ENCODE results near the gene COA8. TPM values are rescaled to one million over a fixed set of nuclear protein-coding genes. Genes with fewer than 3 reads are reported as not detected.
A peak's percentile ranks its signal among the peaks of the same experiment; 100 is the strongest.

The COA8 gene
- total RNA-seq, 8 experiments from 2014 or later, result 38.8 to 69.5 (median 56.7) TPM

DNA sequence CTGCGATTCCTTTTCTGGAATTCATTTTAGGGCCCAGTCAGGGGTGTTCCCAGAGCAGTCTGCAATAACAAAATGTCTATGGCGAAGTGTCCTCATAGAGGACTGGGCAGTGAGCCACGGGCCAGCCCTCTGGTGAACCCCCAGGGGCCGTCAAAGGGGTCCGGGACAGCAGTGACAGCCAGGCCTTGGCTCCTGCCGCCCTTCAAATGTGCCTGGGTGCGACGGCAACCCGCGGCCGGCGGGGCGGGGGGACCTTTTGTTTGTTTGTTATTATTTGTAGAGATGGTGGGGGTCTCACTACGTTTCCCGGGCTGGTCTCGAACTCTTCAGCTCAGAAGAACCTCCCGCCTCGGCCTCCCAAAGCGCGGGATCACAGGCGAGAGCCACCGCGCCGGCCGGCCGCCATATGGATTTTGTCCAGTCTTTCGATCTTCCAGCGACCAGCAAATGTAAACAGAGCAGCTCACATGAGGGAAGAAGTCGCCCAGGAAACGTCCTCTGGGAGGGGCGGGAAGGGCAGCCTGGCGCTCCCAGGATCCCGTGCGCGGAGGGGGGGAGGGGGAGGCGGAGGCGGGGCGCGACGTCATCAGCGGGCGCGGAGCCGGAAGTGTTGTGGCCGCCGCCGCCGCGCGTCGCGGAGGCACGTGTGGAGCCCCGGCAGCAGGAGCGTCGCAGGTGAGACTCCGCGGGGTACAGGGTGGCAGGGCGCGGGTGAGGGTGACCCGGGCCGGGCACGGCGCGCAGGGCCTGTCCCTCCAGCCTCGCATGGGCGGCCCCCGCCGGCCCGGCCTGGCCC is 34.0 kb upstream of the COA8 start, which contains the start of gene TRMT61A:
Gene TRMT61A (plus strand): TSS at position 610 of the 796 bp plus-strand sequence. CDS start 783 bp downstream, outside the sequence.
- Histone ChIP-seq H3K4me3 (peak within 1 kb of the TSS; percentile 71 to 98 (median 91)), H3K27ac (peak within 1 kb of the TSS; percentile 88 to 91), H3K4me1 (replicated peaks in 1 of 2) (peaks cover 20 to 31% of the 10 kb centered on the region in 2 donors)
- peak; percentile 74 to 91 (median 80) for ATAC-seq (replicated peaks in 6 of 8)
- 0 to 17% (median 3%) methylated on average over 1 to 7 of the region's 70 CpGs; no CpG with 5 or more reads in 6 of the 10 experiments for WGBS, 10 experiments
- in situ Hi-C loops (cut with MboI; ENCODE audit: low pct_unique_long_range_greater_than_20kb in 2 of 9, low sequenced_read_pairs in 9 of 9, unreplicated experiment in 9 of 9), result no loop called here

DNA sequence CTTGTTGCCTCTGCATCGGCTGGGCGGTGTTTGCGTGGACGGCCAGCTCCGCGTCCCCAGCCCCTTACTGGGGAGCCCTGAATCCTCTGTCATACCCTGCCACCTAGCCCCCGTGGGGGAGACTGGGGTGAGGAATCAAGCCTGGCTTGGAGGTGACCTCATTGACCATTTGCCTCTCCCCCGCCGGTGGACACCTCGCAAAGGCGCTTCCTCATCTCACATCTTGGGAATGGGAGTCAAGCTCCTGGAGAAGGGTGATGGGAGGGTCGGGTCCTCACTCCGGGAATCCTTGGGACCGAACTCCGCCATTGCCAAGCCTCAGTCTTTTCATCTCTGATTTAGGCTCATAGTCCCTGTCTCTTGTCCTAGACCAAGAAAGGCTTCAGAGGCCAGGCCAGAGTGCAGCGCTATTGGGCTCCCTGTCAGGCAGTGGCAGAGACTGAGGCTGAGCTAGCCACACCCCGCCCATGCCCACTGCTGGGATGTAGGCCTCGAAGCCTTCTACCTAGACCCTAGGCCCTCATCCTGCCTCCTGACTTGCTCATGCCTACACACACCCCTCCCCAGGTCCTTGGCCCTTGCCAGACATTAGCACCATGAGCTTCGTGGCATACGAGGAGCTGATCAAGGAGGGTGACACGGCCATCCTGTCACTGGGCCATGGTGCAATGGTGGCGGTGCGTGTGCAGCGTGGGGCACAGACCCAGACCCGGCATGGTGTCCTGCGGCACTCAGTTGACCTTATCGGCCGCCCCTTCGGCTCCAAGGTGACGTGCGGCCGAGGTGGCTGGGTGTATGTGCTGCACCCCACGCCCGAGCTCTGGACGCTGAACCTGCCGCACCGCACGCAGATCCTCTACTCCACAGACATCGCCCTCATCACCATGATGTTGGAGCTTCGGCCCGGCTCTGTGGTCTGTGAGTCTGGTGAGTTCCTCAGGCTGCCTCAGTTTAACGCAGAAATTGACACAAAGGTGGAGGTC is 33.1 kb upstream of the COA8 start:
- in situ Hi-C loops (cut with MboI; ENCODE audit: low pct_unique_long_range_greater_than_20kb in 2 of 9, low sequenced_read_pairs in 9 of 9, unreplicated experiment in 9 of 9), result no loop called here
- peaks cover 23 to 38% of the 10 kb centered on the region in 2 donors for H3K4me1 ChIP-seq (replicated peaks in 1 of 2)
- WGBS, 10 experiments, result 0 to 80% (median 45%) methylated on average over 1 to 20 of the region's 42 CpGs; no CpG with 5 or more reads in 2 of the 10 experiments
- H3K4me3 ChIP-seq, result peak overlapping the region; percentile 71 to 98 (median 91)
- peak overlapping the region; percentile 82 to 88 for H3K27ac ChIP-seq
- ATAC-seq (replicated peaks in 6 of 8), result peak in 2 of 8 experiments; percentile 10 to 28

DNA sequence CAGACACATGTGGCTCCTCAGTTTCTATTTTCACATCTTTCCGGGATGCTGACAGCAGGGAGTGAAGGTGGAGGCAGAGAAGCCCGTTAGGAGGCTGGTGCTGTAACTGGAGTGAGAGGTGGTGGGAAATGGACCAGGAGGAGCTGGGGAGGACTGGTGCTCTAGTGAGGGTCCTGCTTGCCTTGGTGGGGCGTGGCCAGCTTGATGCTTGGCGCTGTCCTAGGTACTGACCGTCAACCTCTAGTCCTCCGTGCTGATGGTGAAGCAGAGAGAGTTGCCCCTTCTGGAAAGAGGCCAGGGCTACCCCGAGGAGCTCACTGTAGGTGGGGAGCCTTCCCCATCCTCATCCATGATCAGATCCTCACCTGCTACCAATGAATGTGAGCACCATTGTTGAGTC is 32.4 kb upstream of the COA8 start:
- no peak overlapping the region for H3K27ac ChIP-seq
- in situ Hi-C loops (cut with MboI; ENCODE audit: low pct_unique_long_range_greater_than_20kb in 2 of 9, low sequenced_read_pairs in 9 of 9, unreplicated experiment in 9 of 9), result no loop called here
- peak overlapping the region in 2 of 5 donors; percentile 97 to 98 for H3K4me3 ChIP-seq
- no peak for ATAC-seq (replicated peaks in 6 of 8)
- WGBS, 10 experiments, result 0 to 100% (median 57%) methylated on average over 1 to 4 of the region's 7 CpGs; no CpG with 5 or more reads in 4 of the 10 experiments
- peaks cover 27 to 46% of the 10 kb centered on the region in 2 donors for H3K4me1 ChIP-seq (replicated peaks in 1 of 2)

DNA sequence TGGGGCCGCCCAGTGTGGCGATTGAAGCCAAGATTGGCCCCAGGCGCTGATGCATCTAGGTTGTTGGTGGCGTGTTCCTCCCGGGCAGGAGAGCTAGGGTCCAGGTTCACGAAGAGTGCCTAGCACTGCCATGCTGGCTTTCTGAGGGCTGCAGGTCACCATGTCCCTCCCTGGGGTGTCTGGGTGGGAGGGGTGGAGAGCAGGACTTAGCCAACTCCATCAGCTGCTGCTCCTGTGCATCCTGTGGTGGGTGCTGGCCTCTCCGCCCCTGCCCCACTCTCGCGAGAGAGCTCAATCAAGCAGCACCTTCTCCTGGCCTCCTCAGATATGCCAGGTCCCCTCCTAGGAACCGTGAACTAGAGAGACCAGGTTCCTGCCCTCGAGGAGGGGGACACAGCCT is 31.9 kb upstream of the COA8 start:
- Histone ChIP-seq H3K4me1 (replicated peaks in 1 of 2) (peaks cover 27 to 47% of the 10 kb centered on the region in 2 donors), H3K4me3 (peak overlapping the region in 1 of 5 donors; percentile 98), H3K27ac (no peak overlapping the region)
- no peak for ATAC-seq (replicated peaks in 6 of 8)
- in situ Hi-C loops (cut with MboI; ENCODE audit: low pct_unique_long_range_greater_than_20kb in 2 of 9, low sequenced_read_pairs in 9 of 9, unreplicated experiment in 9 of 9), result no loop called here
- 86 to 100% (median 100%) methylated on average over 1 to 4 of the region's 11 CpGs; no CpG with 5 or more reads in 7 of the 10 experiments for whole genome bisulfite sequencing, 10 experiments

DNA sequence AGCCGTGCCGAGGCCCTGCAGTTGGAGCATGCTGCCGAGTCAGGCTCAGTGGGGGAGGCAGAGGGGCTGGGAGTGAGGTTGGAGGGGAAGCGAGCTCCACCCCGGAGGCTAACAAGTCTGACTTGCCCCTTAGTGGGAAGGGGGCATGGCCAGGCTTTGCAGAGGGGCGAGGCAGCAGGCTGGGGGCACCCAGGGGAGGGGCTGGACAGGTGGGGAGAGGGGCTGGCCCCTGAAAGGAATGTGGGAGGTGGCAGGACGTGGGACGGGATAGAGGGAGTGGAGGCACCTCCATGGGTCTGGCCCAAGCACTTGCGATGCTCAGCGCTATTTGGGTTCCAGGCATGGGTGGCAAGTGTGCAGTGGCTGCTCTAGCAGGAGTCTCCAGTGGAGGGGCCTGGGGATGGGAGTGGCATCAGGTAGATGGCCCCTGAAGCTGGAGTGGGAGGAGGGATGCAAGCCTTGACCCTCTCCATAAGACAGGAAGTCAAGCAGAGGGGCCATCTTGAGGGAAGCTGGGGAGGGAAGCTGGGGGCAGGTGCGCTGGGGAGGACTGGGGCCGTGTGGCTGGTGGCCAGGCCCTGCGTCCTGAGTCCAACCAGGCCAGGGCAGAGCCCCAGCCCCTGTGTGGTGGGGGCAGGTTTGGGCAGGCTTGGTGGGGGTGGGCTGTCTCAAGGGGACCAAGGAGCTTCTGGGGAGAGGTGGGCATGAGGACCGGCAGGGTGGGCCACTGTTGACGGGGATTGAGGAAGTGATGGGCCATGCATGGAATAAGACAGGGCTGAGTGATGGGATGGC is 31.1 kb upstream of the COA8 start:
- no peak for ATAC-seq (replicated peaks in 6 of 8)
- in situ Hi-C loops (cut with MboI; ENCODE audit: low pct_unique_long_range_greater_than_20kb in 2 of 9, low sequenced_read_pairs in 9 of 9, unreplicated experiment in 9 of 9), result no loop called here
- whole genome bisulfite sequencing, 10 experiments, result 60 to 100% methylated on average over 1 of the region's 15 CpGs; no CpG with 5 or more reads in 8 of the 10 experiments
- no peak overlapping the region for H3K27ac ChIP-seq
- H3K4me3 ChIP-seq, result no peak overlapping the region
- peaks cover 27 to 47% of the 10 kb centered on the region in 2 donors for H3K4me1 ChIP-seq (replicated peaks in 1 of 2)

DNA sequence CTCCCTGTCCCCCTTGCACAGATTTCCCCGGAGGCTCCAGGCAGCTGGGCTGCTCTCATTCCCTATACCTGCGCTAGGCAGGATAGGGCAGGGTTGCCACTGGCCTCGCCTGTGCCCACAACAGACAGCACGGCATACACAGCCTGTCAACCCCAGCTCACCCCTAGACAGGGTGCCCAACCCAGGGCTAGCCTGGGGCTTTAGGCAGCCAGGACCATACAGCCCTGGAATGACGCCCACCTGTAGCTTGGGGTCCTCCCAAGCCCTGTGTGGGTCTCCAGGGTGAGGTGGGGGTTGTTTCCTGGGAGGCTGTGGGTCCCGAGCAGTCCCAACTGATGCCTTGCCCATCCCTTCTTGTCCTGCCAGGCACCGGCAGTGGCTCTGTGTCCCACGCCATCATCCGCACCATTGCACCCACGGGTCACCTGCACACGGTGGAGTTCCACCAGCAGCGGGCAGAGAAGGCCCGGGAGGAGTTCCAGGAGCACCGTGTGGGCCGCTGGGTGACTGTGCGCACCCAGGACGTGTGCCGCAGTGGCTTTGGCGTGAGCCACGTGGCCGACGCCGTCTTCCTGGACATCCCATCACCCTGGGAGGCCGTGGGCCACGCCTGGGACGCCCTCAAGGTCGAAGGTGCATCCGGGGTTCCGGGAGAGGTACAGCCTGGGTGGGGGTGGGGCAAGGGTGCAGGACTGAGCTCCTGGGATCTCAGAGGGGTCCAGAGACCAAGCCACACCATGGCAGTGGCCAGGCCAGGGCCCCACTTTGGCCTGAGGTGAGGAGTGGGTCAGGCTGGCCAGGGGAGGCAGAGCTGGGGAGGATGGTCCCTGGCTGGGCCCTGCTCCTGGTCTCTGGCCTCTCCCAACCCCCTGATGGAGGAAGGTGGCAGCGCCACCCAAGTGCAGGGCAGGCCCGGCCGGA is 30.3 kb upstream of the COA8 start:
- no peak for ATAC-seq (replicated peaks in 6 of 8)
- peaks cover 26 to 45% of the 10 kb centered on the region in 2 donors for H3K4me1 ChIP-seq (replicated peaks in 1 of 2)
- H3K4me3 ChIP-seq, result no peak overlapping the region
- peak overlapping the region in 1 of 2 donors; percentile 44 for H3K27ac ChIP-seq
- 66 to 85% methylated on average over 3 to 5 of the region's 32 CpGs; no CpG with 5 or more reads in 8 of the 10 experiments for WGBS, 10 experiments
- in situ Hi-C loops (cut with MboI; ENCODE audit: low pct_unique_long_range_greater_than_20kb in 2 of 9, low sequenced_read_pairs in 9 of 9, unreplicated experiment in 9 of 9), result no loop called here

DNA sequence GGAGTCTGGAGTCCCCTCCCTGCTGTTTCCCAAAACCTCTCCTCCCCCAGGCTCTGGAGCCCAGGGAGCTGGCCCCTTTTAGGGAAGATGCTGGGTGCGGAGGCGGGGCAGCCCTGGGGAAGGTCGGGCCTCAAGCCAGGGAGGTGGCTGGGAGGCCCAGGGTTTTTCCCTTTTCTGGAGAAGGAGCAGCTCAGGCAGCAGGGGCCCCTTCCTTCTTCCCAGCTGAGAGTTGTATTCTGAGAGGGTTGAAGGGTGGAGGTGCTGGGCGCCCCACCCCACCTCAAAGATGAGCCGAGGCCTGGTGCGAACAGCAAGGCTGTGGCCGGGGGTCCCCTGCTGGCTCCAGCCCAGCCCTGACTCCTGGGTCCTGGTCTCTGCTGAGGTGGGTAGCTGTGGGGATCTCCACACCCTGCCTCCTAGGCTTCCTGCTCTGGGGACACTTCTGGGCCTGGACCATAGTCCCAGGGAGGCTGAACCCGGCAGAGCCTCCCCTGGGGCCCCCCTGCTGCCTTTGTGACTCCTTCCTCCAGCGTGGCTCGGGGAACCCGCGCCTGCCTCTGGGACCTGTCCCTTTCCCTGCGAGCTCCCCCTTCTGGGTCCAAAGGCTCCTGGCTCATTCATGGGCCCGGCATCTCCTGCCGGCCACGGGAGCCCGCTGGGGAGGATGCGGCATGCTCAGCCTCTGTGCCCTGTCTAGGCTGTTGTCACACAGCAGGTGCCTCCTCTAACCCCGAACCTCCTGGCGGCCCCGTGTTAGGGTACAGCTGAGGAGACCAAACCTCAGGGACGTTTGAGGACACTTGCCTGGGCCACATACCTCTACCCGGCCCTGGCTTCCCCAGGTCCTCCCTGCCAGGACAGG is 29.4 kb upstream of the COA8 start:
- WGBS, 10 experiments, result 59 to 79% (median 70%) methylated on average over 3 to 6 of the region's 23 CpGs; no CpG with 5 or more reads in 7 of the 10 experiments
- no peak overlapping the region for H3K4me3 ChIP-seq
- H3K27ac ChIP-seq, result peak overlapping the region in 1 of 2 donors; percentile 44
- H3K4me1 ChIP-seq (replicated peaks in 1 of 2), result peaks cover 17 to 36% of the 10 kb centered on the region in 2 donors
- peak in 4 of 8 experiments; percentile 1 to 33 (median 19) for ATAC-seq (replicated peaks in 6 of 8)
- in situ Hi-C loops (cut with MboI; ENCODE audit: low pct_unique_long_range_greater_than_20kb in 2 of 9, low sequenced_read_pairs in 9 of 9, unreplicated experiment in 9 of 9), result no loop called here

DNA sequence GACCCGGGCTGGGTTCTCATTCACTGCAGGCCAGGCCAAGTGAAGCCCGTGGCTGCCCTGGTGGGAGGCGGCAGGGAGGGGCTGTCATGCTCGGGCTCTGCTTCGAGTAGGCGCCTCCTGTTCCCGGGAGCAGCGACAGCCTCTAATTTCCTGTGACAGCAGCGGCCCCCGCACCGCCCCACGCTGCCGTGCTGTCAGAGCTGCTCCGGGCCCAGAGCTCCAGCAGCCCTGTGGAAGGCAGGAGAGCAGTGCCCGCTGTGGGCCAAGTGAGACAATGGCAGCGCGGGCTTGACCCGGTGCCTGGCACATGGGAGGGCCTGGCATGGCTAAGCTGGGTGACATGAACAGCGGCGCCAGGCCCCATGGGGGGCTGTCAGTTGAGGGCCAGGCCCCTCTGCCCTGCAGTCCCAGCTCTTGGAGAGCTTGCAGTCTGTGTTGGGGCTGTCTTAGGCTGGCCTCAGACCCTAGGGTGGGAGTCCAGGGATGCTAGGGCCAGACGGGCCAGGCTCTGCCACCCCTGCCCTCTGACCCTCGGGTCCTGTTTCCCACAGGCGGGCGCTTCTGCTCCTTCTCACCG is 28.7 kb upstream of the COA8 start:
- H3K4me1 ChIP-seq (replicated peaks in 1 of 2), result peaks cover 21 to 39% of the 10 kb centered on the region in 2 donors
- peak overlapping the region in 1 of 2 donors; percentile 84 for H3K27ac ChIP-seq
- in situ Hi-C loops (cut with MboI; ENCODE audit: low pct_unique_long_range_greater_than_20kb in 2 of 9, low sequenced_read_pairs in 9 of 9, unreplicated experiment in 9 of 9), result no loop called here
- H3K4me3 ChIP-seq, result no peak overlapping the region
- ATAC-seq (replicated peaks in 6 of 8), result peak in 2 of 8 experiments; percentile 9 to 11
- WGBS, 10 experiments, result 0 to 90% (median 82%) methylated on average over 1 to 11 of the region's 25 CpGs; no CpG with 5 or more reads in 6 of the 10 experiments

DNA sequence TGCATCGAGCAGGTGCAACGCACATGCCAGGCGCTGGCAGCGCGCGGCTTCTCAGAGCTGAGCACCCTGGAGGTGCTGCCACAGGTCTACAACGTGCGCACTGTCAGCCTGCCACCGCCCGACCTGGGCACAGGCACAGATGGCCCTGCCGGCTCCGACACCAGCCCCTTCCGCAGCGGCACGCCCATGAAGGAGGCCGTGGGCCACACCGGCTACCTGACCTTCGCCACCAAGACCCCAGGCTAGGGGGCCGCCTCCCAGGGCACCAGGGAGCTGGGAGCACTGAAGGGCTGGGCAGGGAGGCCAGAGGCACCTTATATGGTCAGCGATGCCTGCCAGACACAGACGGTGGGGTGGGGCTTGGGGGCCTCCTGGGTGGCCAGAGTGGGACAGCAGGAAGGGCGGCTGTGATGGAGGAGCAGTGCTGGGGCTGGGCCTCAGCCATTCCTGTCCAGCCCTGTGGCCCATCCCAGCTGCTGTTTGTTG is 28.1 kb upstream of the COA8 start:
- Histone ChIP-seq H3K27ac (peak overlapping the region; percentile 55 to 84), H3K4me1 (replicated peaks in 1 of 2) (peaks cover 21 to 43% of the 10 kb centered on the region in 2 donors), H3K4me3 (no peak overlapping the region)
- in situ Hi-C loops (cut with MboI; ENCODE audit: low pct_unique_long_range_greater_than_20kb in 2 of 9, low sequenced_read_pairs in 9 of 9, unreplicated experiment in 9 of 9), result no loop called here
- ATAC-seq (replicated peaks in 6 of 8), result peak in 6 of 8 experiments; percentile 2 to 35 (median 24)
- 76 to 100% (median 100%) methylated on average over 2 to 8 of the region's 22 CpGs; no CpG with 5 or more reads in 6 of the 10 experiments for WGBS, 10 experiments

All from motor neuron (in vitro differentiated cells).